ENCODE measurements around the gene MDM2.

MDM2 gene

GRCh38 chr12:68827895-68828671 is 20.1 kb downstream of the MDM2 start:
- TF ChIP-seq CEBPB (IDR thresholded peaks at IDR 0.05) (no peak), FOXM1 (IDR thresholded peaks at IDR 0.05; ENCODE audit: borderline replicate concordance, low read depth) (no peak), NFIC (IDR thresholded peaks at IDR 0.05) (no peak), TEAD4 (IDR thresholded peaks at IDR 0.05) (no peak), YY1 (IDR thresholded peaks at IDR 0.05; ENCODE audit: low read depth) (no peak), CREB1 (IDR thresholded peaks at IDR 0.05; ENCODE audit: low read depth) (no peak), REST (IDR thresholded peaks at IDR 0.05; ENCODE audit: low read depth) (no peak)
- TF ChIP-seq, protein P1, sequence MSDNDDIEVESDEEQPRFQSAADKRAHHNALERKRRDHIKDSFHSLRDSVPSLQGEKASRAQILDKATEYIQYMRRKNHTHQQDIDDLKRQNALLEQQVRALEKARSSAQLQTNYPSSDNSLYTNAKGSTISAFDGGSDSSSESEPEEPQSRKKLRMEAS (IDR thresholded peaks at IDR 0.05), result no peak
- TF ChIP-seq, protein P2, sequence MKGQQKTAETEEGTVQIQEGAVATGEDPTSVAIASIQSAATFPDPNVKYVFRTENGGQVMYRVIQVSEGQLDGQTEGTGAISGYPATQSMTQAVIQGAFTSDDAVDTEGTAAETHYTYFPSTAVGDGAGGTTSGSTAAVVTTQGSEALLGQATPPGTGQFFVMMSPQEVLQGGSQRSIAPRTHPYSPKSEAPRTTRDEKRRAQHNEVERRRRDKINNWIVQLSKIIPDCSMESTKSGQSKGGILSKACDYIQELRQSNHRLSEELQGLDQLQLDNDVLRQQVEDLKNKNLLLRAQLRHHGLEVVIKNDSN (IDR thresholded peaks at IDR 0.05), result no peak

DNA sequence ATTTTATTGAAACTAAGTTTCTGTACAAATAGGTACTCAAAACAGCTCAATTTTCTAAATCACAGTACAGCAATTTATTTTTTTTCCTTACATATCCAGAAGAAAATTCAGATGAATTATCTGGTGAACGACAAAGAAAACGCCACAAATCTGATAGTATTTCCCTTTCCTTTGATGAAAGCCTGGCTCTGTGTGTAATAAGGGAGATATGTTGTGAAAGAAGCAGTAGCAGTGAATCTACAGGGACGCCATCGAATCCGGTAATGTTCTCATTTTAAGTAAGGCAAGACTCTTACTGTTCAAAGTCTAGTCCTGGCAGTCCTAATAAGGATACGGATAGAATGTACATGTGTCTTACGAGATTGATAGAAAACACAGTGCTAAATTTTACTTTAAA is 20.7 kb downstream of the MDM2 start:
- TF ChIP-seq NFIC (IDR thresholded peaks at IDR 0.05) (no peak), FOXM1 (IDR thresholded peaks at IDR 0.05; ENCODE audit: borderline replicate concordance, low read depth) (no peak), REST (IDR thresholded peaks at IDR 0.05; ENCODE audit: low read depth) (no peak), CREB1 (IDR thresholded peaks at IDR 0.05; ENCODE audit: low read depth) (no peak), TAF1 (IDR thresholded peaks at IDR 0.05; ENCODE audit: low read depth) (no peak), YY1 (IDR thresholded peaks at IDR 0.05; ENCODE audit: low read depth) (no peak), CEBPB (IDR thresholded peaks at IDR 0.05) (no peak), TCF12 (IDR thresholded peaks at IDR 0.05; ENCODE audit: low read depth) (no peak), EGR1 (IDR thresholded peaks at IDR 0.05) (no peak), RAD21 (IDR thresholded peaks at IDR 0.05; ENCODE audit: low read depth) (no peak)
- TF ChIP-seq, protein P2 (IDR thresholded peaks at IDR 0.05), result no peak
- TF ChIP-seq, protein P1 (IDR thresholded peaks at IDR 0.05), result no peak

- TF ChIP-seq EP300 (IDR thresholded peaks at IDR 0.05; ENCODE audit: borderline replicate concordance) (no peak), RAD21 (IDR thresholded peaks at IDR 0.05; ENCODE audit: low read depth) (no peak), FOXM1 (IDR thresholded peaks at IDR 0.05; ENCODE audit: borderline replicate concordance, low read depth) (no peak), TCF12 (IDR thresholded peaks at IDR 0.05; ENCODE audit: low read depth) (no peak), EGR1 (IDR thresholded peaks at IDR 0.05) (0 out of 2 replicates have a peak, but pooled peaks have one; percentile 22), CEBPB (IDR thresholded peaks at IDR 0.05) (no peak), ZBTB7A (IDR thresholded peaks at IDR 0.05; ENCODE audit: low read depth) (no peak), YY1 (IDR thresholded peaks at IDR 0.05; ENCODE audit: low read depth) (peak; percentile 78), REST (IDR thresholded peaks at IDR 0.05; ENCODE audit: low read depth) (no peak)
These were observed 23.3 kb downstream of the MDM2 start for GRCh38 chr12:68831272-68831671.

GRCh38 chr12:68831751-68832503 is 23.9 kb downstream of the MDM2 start:
- TF ChIP-seq YY1 (IDR thresholded peaks at IDR 0.05; ENCODE audit: low read depth) (no peak), CREB1 (IDR thresholded peaks at IDR 0.05; ENCODE audit: low read depth) (no peak), TEAD4 (IDR thresholded peaks at IDR 0.05) (peak; percentile 33; the same call in 1 of the 2 replicates)
